NCI-H2171 treated with DMSO at 0.1 percent for 48 hours (cell line): ENCODE results near the gene AHI1.
"Not testable (repeated sequence)": the region's sequence is repeated elsewhere in the genome, so short reads cannot be mapped to it uniquely, and the experiment has no call there.

Experiments used
- DNase-seq: peaks from one replicate; lab custom pipeline; 2025; lab: John Stamatoyannopoulos, UW

Gene AHI1

DNA sequence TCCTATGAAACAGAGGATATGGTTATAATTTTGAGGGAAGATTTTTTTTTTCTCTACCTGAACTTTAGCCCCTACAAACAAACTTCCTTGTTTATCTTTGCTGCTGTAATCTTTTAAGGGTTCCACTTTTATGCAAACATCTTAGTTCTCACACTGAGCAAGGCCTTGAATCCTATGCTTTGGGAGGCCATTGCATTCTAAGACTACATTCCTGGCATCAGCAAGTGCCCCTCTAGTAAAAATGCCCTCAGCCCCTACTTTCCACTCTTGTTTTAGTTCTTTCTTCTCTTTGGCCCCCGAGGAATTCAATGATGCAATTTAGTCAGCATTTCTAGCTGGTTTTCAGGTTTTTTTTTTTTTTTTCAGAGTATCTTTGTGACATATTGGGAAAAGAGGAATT lies 8.1 kb upstream of the AHI1 start:
- no peak for DNase-seq

DNA sequence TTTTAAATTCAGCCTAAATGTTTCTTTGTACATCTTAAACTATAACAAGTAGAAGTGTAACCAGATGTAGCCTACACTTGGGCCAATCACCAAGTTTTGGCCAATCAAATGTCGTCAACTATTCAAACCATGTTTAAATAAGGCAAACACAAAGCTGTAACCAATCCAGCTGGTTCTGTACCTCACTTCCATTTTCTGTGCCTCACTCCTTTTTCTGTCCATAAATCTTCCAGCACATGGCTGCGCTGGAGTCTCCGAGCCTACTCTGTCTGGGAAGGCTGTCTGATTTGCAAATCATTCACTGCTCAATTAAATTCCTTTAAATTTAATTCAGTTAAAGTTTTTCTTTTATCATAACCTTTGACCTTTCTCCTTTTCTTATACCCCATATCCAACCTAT lies 7.7 kb upstream of the AHI1 start:
- DNase-seq = no peak

DNA sequence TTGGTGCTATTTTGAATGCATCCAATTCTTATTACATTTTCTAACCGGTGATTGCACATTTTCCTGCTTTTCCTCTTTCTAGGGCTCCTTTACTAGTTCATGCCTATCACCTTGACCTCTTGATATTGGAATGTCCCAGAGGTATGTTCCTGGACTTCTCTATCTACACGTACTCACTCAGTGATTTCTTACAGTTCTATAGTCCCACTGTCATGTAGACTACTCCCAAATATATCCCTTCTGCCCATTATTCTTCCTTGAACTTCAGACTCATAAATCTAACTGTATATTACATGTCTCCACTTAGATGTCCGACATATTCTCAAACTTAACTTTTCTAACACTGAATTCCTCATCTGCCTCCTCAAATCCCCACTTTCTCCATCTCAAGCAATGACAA lies 7.2 kb upstream of the AHI1 start:
- DNase-seq = no peak

DNA sequence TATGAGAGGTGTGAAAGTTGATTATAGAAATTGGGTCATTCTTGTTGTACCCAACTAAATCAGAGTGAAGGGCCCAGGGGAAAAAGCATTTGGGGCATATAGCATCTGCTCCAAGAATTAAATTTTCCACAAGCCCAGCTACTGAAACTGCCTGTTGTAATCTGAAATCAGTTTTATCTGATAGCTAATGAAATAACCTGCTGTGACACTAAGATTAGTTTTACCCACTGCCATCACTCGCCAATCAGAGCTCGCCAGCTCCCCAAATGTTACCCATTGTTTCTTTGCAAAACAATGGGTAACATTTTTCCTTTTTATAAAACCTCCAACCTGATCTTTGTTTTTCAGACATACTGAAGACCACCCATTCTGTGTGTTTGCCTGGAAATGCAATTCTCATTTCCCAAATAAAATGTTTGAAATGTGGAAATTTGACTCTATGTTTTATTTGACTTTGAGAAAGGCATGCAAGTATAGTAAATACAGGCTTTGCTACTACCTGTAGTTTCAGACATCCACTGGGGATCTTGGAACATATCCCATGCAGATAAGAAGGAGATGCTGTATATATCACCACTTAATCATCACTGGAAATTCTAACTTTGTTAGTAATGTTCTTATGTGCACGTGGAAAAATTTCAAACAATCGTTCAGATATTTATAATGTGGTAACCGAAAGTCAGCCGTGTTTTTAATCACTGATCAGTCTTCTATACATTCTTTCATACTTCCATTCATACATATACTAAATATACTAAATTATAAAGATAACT lies 6.3 kb upstream of the AHI1 start:
- no peak for DNase-seq

DNA sequence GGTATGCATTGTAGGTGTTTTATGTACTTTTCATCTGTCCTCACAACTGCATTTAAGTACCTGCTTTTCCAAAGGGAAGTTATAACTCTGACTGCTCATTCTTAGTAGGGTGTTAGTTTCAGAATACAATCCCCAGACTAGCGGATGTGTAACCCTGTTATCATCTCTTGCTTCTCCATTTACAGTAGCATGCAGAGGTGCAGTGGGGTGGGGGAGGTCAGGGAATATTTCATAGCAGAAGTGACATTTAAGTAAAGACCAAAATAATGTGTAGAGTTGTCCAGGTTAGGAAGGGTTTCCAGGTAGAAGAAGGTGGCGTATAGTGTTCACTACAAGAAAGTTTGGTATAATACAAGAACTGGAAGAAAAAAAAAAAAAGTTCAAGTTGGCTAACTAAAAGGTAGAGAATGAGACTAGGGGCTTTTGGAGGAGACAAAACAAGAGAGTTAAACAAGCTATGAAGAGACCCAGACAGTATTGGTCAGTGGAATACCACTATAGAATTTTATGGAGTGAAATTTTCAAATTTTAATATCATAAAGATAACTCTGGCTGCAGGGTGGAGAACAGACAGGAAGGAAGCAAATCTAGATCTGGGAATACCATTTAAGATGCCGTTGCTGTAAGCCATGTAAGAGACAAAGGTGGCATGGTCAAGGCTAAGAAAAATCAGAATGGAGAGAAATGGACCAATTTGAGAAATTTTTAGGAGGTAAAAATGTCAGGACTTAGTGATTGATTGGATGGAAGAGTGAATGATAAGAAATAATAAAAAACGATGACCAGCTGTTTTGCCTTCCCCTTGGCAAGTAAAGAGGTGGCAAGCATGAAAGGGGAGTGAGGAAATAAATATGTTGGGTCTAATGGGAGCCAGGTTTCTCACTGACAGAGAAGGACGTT lies 2.2 kb upstream of the AHI1 start:
- DNase-seq = no peak

- DNase-seq = peak; percentile 88
These were observed 773 bp upstream of the AHI1 start for GRCh38 chr6:135498185-135498841.

DNA sequence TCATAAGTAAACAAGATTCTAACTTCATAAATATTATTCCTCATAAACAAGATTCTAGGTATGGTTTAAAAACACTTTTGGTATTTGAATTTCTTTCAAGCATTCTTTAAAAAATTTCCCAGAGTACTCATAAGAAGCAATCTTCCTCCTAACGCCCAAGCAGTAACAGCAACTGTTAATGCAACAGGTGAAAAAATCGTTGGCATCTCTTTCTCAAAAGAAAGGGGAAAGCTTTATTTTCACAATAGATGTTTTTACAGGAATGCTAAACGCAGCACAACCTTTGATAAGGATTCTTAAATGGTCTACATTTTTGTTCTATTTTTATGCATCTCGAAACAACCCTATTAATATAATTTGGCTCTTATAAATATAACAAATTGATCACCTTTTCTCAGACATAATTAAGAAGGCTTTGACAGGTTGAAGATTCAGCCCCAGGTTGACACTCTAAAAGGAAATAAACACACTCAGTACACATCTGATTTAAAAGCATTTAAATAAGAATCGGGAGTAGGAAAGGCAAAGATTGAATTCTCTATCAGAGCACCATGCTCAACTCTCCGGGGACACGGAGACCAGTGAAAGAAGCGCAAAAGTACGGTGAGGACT lies 634 bp downstream of the AHI1 start:
- DNase-seq = no peak

DNA sequence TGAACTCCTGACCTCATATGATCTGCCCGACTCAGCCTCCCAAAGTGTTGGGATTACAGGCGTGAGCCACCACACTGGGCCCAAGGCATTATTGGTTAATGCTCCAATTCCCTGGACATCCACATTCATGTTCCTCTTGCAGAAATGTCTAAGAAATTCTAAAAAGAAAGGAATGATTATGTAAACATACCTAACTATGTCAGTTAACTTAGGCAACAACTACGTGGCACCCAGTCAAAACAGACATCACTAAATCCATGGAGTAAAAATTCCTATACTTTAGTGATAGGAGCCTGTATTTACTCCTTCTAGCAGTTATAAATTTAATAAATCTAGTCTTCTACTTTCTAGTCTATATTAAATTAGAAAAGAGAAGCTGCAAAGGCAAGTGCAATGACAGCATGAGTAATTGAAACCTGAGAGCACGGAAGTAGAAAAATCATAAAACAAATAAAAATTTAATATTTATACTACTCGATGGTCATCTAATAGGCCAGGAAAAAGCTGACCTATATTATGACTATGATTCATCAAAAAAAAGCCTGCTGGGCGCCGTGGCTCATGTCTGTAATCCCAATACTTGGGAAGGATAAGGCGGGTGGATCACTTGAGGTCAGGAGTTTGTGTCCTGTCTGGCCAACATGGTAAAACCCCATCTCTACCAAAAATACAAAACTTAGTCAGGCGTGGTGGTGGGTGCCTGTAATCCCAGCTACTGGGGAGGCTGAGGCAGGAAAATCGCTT lies 4.2 kb downstream of the AHI1 start:
- no peak for DNase-seq

DNA sequence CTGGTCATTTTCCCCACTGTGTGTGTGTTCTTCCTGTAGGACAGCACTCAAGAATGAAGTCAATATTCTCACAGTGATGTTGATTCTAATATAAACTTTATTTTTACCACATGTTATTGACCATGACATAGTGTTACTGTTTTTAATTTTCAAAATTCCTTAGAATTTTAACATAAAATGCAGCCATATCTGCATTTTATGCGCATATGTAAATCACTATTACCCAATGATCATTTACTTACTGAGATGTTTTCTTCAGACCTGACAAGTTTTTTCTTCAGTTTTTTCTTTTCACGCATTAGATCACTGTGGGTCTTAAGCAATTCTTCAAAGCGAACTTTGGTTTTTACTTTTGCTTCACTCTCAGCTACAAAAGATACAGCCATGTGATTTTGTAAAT lies 7.2 kb downstream of the AHI1 start:
- DNase-seq = no peak

DNA sequence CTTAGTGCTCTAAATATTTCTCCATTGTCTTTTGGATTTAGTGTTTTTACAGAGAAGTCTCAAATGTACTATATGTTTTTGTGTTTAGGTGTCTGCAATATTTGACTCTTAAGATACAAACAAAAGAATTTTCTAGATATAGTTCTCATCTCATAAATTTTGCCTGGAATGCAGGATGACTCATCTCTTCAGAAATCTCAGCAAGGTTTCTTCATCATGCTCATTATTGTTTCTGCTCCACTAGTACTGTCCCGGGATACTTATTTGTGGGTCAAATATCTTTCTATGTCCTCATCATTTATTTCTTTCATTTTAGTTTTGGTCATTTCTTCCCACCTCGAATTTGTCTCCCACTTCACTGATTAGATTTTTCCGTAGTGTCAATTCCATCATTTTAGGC lies 9.5 kb downstream of the AHI1 start:
- no peak for DNase-seq

DNA sequence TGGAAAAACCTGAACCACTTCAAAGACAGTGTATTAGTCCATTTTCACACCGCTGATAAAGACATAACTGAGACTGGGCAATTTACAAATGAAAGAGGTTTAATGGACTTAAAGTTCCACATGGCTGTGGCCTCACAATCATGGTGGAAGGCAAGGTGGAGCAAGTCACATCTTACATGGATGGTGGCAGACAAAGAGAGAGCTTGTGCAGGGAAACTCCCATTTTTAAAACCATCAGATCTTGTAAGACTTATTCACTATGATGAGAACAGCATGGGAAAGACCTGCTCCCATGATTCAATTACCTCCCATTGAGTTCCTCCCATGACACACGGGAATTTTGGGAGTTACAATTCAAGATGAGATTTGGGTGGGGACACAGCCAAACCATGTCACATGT lies 13.6 kb downstream of the AHI1 start:
- not testable (repeated sequence) for DNase-seq

- DNase-seq = peak; percentile 18
These were observed 15.7 kb downstream of the AHI1 start for GRCh38 chr6:135481783-135482369.

DNA sequence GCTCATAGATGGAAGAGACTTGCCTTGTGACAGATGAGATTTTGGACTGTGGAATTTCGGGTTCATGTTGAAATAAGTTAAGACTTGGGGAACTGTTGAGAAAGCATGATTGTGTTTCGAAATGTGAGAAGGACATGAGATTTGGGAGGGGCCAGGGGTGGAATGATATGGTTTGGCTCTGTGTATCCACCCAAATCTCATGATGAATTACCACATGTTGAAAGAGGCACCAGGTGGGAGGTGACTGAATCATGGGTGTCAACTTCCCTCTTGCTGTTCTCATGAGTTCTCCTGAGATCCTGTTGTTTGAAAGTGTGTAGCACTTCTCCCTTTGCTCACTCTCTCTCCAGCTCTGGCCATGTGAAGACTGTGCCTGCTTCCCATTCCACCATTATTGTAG lies 17.9 kb downstream of the AHI1 start:
- no peak for DNase-seq

GRCh38 chr6:135478626-135479025 lies 18.9 kb downstream of the AHI1 start:
- no peak for DNase-seq

DNA sequence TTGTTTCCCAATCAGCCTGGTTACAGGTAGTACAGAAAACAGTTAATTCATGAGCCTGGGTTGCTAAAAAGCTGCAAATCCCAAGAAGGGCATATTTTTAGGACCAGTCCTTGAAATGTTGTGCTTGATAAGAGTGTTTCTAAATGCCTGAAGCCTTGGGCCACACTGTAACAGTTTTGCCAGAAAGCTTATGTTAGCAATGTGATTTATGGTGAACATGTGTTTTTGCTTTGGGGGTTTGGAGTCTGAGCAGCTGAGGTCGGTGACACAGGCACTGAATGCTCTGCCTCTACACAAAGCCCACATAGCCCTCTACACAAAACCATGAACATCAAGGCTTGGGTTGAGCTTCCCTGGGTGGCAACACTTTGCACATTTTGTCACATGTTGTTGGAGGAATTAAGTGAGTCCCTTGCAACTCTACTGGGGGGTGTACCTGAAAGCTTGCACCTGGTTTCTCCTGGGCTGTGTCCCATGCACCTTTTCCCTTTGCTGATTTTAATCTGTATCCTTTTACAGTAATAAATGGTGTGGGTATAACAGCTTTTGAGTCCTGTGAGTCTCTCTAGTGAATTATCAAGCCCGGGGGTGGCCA lies 22.2 kb downstream of the AHI1 start:
- no peak for DNase-seq

GRCh38 chr6:135474362-135474761 lies 23.2 kb downstream of the AHI1 start:
- DNase-seq = no peak

DNA sequence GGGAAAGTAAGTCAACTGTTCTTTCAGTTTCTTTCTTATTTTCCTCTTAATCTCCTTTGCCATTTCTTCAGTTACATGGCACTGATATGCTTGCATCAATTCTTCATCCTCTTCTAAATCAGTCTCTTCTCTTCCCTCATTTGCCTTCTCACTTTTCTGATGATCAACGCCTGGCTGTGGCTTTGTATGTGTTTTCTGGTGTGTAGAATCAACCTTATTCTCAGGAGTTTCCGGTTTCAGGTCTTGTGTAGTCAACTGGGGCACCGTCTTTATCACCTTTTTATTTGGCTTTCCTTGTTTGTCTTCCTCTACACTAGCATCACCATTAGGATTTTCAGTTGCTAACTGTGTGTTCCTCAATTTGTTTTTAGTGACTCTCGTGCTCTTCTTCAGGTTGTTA lies 31.6 kb downstream of the AHI1 start:
- no peak for DNase-seq

GRCh38 chr6:135465307-135465706 lies 32.2 kb downstream of the AHI1 start:
- no peak for DNase-seq

DNA sequence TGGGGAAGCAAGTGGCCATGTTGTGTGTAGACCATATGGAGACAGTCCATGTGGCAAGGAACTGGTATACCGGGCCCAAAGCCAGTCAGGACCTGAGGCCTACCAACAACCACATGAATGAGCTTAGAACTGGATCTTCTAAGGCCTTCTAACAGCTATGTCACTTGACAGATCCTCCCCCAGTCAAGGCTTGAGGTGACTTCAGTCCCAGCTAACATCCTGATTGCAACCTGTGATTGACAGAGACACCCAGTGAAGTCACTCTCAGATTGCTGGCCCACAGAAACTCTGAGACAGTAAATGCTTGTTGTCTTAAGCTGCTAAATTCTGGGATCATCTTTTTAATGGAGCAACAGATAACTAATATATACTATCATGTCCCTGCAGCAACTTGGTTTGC lies 32.9 kb downstream of the AHI1 start:
- DNase-seq = no peak

- no peak for DNase-seq
These were observed 36.3 kb downstream of the AHI1 start for GRCh38 chr6:135461208-135461607.

DNA sequence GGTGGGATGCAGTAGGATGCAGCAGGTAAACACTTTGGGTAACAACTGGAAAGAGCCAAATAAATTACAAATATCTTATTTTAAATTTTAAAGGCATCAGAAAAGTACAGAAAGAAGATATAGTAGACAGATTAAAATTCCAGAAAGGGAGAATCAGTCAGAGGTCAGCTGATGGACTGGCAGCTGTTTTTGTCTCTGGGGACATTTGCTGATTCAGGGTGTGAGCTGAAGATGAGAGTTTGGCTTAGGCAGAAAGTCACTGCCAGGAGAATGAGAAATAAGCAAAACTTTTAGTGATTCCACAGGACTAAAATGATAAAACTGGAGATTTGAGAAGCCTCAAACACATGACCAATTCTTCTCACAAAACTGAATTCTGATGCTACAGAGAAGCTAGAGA lies 39.5 kb downstream of the AHI1 start:
- DNase-seq = no peak
